HEK293 (cell line): ENCODE data around the gene ABHD5.

ENCODE experiments used
- CTCF ChIA-PET: fragments of 350-600 bp; formaldehyde crosslinking; extraction: SDS; loops from one replicate; lab custom pipeline; 2021; ENCODE audit warnings: antibody characterized with exemption; lab: Yijun Ruan, JAX
- POLR2A ChIA-PET: fragments of 300-600 bp; formaldehyde crosslinking; extraction: SDS; loops from one replicate; lab custom pipeline; 2020; ENCODE audit warnings: antibody characterized with exemption, inconsistent platforms; lab: Yijun Ruan, JAX
- H3K27ac ChIP-seq: fragments of 200-500 bp; sonication (Bioruptor generic); 2 replicates; pipeline ENCODE4 v1.5.1; 2014; ENCODE audit warnings: low read depth, low read length, control low read depth, inconsistent platforms; ENCODE audit errors: extremely low read depth
- H3K36me3 ChIP-seq, 2 experiments: fragments of 200-500 bp in 1 of 2; sonication (Bioruptor generic) in 1 of 2; 1 replicate in 1 of 2; 2 replicates in 1 of 2; pipeline ENCODE4 v1.5.1; 2014 to 2017; ENCODE audit warnings: inconsistent platforms in 2 of 2, low read length in 2 of 2; ENCODE audit not compliant: control insufficient read depth in 2 of 2, insufficient read depth in 1 of 2
- H3K4me1 ChIP-seq: fragments of 200-500 bp; sonication (Bioruptor generic); 2 replicates; pipeline ENCODE4 v1.5.1; 2014; ENCODE audit warnings: mild to moderate bottlenecking, low read length, inconsistent platforms; ENCODE audit not compliant: control insufficient read depth, insufficient read depth
- H3K4me3 ChIP-seq: 2 replicates; pipeline ENCODE4 v1.5.1; 2011; ENCODE audit warnings: low read depth, mild to moderate bottlenecking, control low read depth, low read length, moderate library complexity
- H3K9me3 ChIP-seq: fragments of 200-500 bp; sonication (Bioruptor generic); 2 replicates; pipeline ENCODE4 v1.5.1; 2014; ENCODE audit warnings: low read depth, low read length, inconsistent platforms; ENCODE audit not compliant: control insufficient read depth, insufficient read depth
- FEZF1 ChIP-seq: fragments of 450-650 bp; formaldehyde crosslinking; IDR thresholded peaks from 2 replicates; pipeline ENCODE4 v1.5.1; 2016; ENCODE audit warnings: missing biosample characterization, missing genetic modification characterization
- GLIS1 ChIP-seq: fragments of 450-650 bp; formaldehyde crosslinking; IDR thresholded peaks from 2 replicates; pipeline ENCODE4 v1.5.1; 2016; ENCODE audit warnings: missing biosample characterization, missing genetic modification characterization
- HIC1 ChIP-seq: fragments of 450-650 bp; formaldehyde crosslinking; IDR thresholded peaks from 2 replicates; pipeline ENCODE4 v1.5.1; 2016; ENCODE audit warnings: missing biosample characterization, missing genetic modification characterization
- KLF17 ChIP-seq: fragments of 450-650 bp; formaldehyde crosslinking; IDR thresholded peaks from 2 replicates; pipeline ENCODE4 v1.5.1; 2016; ENCODE audit warnings: missing biosample characterization, missing genetic modification characterization
- PATZ1 ChIP-seq: fragments of 450-650 bp; formaldehyde crosslinking; IDR thresholded peaks from 2 replicates; pipeline ENCODE4 v1.5.1; 2016; ENCODE audit warnings: missing biosample characterization, missing genetic modification characterization
- SP3 ChIP-seq: fragments of 450-650 bp; formaldehyde crosslinking; IDR thresholded peaks from 2 replicates; pipeline ENCODE4 v1.5.1; 2016; ENCODE audit warnings: missing biosample characterization, missing genetic modification characterization
- WT1 ChIP-seq: fragments of 450-650 bp; formaldehyde crosslinking; IDR thresholded peaks from 2 replicates; pipeline ENCODE4 v1.5.1; 2016; ENCODE audit warnings: missing biosample characterization, missing genetic modification characterization
- ZBTB10 ChIP-seq: fragments of 450-650 bp; formaldehyde crosslinking; IDR thresholded peaks from 2 replicates; pipeline ENCODE4 v1.5.1; 2016; ENCODE audit warnings: missing biosample characterization, missing genetic modification characterization
- ZBTB20 ChIP-seq: fragments of 450-650 bp; formaldehyde crosslinking; IDR thresholded peaks from 2 replicates; pipeline ENCODE4 v1.5.1; 2016; ENCODE audit warnings: missing biosample characterization, missing genetic modification characterization
- ZNF140 ChIP-seq: fragments of 450-650 bp; formaldehyde crosslinking; IDR thresholded peaks from 2 replicates; pipeline ENCODE4 v1.5.1; 2016; ENCODE audit warnings: missing biosample characterization, missing genetic modification characterization
- ZNF174 ChIP-seq: fragments of 450-650 bp; formaldehyde crosslinking; IDR thresholded peaks from 2 replicates; pipeline ENCODE4 v1.5.0; 2017; ENCODE audit warnings: missing biosample characterization, mild to moderate bottlenecking, missing genetic modification characterization
- ZNF223 ChIP-seq: fragments of 450-650 bp; formaldehyde crosslinking; IDR thresholded peaks from 2 replicates; pipeline ENCODE4 v1.5.1; 2016; ENCODE audit warnings: missing biosample characterization, missing genetic modification characterization
- ZNF394 ChIP-seq: fragments of 450-650 bp; formaldehyde crosslinking; IDR thresholded peaks from 2 replicates; pipeline ENCODE4 v1.5.1; 2016; ENCODE audit warnings: missing biosample characterization, missing genetic modification characterization, mild to moderate bottlenecking, moderate library complexity, borderline replicate concordance
- ZNF426 ChIP-seq: fragments of 450-650 bp; formaldehyde crosslinking; IDR thresholded peaks from 2 replicates; pipeline ENCODE4 v1.5.1; 2017; ENCODE audit warnings: missing biosample characterization, missing genetic modification characterization, mild to moderate bottlenecking, inconsistent platforms, moderate library complexity
- ZNF449 ChIP-seq: fragments of 450-650 bp; formaldehyde crosslinking; IDR thresholded peaks from 2 replicates; pipeline ENCODE4 v1.5.1; 2017; ENCODE audit warnings: missing biosample characterization, mild to moderate bottlenecking, missing genetic modification characterization, moderate library complexity

ABHD5 gene

GRCh38 chr3:43769885-43770425 lies 79.2 kb downstream of the ABHD5 start:
- Histone ChIP-seq H3K4me1 (no peaks in the 10 kb centered on the region), H3K9me3 (no peaks in the 10 kb centered on the region), H3K36me3 (no peaks in the 10 kb centered on the region), H3K4me3 (peak overlapping the region; percentile 22), H3K27ac (no peak overlapping the region)
- TF ChIP-seq FEZF1 (peak; percentile 43; the same call in 1 of the 2 replicates), ZNF223 (no peak), ZNF426 (no peak), ZNF394 (peak; percentile 14; the same call in 1 of the 2 replicates), KLF17 (0 out of 2 replicates have a peak, but pooled peaks have one; percentile 10), ZBTB20 (tag by site-specific recombination) (0 out of 2 replicates have a peak, but pooled peaks have one; percentile 27), ZNF449 (tag by site-specific recombination) (no peak), ZNF174 (tag by site-specific recombination) (no peak), PATZ1 (tag by site-specific recombination) (0 out of 2 replicates have a peak, but pooled peaks have one; percentile 10), ZNF140 (tag by site-specific recombination) (no peak), WT1 (tag by site-specific recombination) (peak; percentile 66), HIC1 (tag by site-specific recombination) (0 out of 2 replicates have a peak, but pooled peaks have one; percentile 20), ZBTB10 (tag by site-specific recombination) (no peak), GLIS1 (peak; percentile 28; the same call in 1 of the 2 replicates), SP3 (tag by site-specific recombination) (peak; percentile 47; the same call in 1 of the 2 replicates)
- POLR2A ChIA-PET, result no interaction called here
- CTCF ChIA-PET, result interaction anchor here (0.6 to 2.6 kb wide), 5 partner anchors 13 to 103 kb away, joined by 3 to 12 read pairs (median 4); no protein-coding TSS in a partner anchor
